Measurements from ENCODE around the gene LMX1A. TPM values are rescaled to one million over a fixed set of nuclear protein-coding genes. Genes with fewer than 3 reads are reported as not detected.

Gene LMX1A
- total RNA-seq, 1 experiment from 2014 or later = not detected

DNA sequence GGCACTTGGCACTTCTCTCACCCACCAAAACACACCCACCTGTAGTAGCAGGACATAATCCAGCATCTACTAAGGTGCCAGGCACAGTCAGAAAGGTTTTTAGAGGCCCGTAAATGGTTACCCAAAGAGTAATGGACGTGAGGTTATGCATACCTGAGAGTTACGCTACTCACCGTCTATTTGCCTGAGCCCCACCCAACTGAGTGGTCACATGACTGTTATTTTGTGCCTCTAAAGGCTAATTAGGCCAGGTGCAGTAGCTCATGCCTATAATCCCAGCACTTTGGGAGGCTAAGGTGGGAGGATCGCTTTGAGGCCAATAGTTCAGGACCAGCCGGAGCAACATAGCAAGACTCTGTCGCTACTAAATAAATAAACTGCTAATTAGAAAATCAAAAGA is 11.0 kb downstream of the LMX1A start:
- DNase-seq (ENCODE audit: low read depth, low spot score) (no peak), ATAC-seq (no peak)
- H3K27me3 ChIP-seq (ENCODE audit: control insufficient read depth, insufficient read depth, low read length) = peaks cover 48% of the 10 kb centered on the region
- H3K9me3 ChIP-seq (ENCODE audit: control insufficient read depth, insufficient read depth, low read depth, low read length) = no peaks in the 10 kb centered on the region
- no peaks in the 10 kb centered on the region for H3K36me3 ChIP-seq (ENCODE audit: control insufficient read depth, insufficient read depth, low read length)
- intact Hi-C loops (cut with micrococcal nuclease; ENCODE audit: unreplicated experiment) (no loop called here), in situ Hi-C loops (cut with HindIII; ENCODE audit: low pct_unique_long_range_greater_than_20kb, low sequenced_read_pairs) (no loop called here)
- H3K27ac ChIP-seq (ENCODE audit: low read length) = no peak overlapping the region
- no peak for TF ChIP-seq TCF7L2 (IDR thresholded peaks at IDR 0.05; ENCODE audit: low read depth, low read length)
- TF ChIP-seq POLR2AphosphoS5 (IDR thresholded peaks at IDR 0.05; ENCODE audit: low read depth, low read length) = no peak
- TF ChIP-seq, protein P1, sequence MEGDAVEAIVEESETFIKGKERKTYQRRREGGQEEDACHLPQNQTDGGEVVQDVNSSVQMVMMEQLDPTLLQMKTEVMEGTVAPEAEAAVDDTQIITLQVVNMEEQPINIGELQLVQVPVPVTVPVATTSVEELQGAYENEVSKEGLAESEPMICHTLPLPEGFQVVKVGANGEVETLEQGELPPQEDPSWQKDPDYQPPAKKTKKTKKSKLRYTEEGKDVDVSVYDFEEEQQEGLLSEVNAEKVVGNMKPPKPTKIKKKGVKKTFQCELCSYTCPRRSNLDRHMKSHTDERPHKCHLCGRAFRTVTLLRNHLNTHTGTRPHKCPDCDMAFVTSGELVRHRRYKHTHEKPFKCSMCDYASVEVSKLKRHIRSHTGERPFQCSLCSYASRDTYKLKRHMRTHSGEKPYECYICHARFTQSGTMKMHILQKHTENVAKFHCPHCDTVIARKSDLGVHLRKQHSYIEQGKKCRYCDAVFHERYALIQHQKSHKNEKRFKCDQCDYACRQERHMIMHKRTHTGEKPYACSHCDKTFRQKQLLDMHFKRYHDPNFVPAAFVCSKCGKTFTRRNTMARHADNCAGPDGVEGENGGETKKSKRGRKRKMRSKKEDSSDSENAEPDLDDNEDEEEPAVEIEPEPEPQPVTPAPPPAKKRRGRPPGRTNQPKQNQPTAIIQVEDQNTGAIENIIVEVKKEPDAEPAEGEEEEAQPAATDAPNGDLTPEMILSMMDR (IDR thresholded peaks at IDR 0.05) = no peak
- TF ChIP-seq, protein P2, sequence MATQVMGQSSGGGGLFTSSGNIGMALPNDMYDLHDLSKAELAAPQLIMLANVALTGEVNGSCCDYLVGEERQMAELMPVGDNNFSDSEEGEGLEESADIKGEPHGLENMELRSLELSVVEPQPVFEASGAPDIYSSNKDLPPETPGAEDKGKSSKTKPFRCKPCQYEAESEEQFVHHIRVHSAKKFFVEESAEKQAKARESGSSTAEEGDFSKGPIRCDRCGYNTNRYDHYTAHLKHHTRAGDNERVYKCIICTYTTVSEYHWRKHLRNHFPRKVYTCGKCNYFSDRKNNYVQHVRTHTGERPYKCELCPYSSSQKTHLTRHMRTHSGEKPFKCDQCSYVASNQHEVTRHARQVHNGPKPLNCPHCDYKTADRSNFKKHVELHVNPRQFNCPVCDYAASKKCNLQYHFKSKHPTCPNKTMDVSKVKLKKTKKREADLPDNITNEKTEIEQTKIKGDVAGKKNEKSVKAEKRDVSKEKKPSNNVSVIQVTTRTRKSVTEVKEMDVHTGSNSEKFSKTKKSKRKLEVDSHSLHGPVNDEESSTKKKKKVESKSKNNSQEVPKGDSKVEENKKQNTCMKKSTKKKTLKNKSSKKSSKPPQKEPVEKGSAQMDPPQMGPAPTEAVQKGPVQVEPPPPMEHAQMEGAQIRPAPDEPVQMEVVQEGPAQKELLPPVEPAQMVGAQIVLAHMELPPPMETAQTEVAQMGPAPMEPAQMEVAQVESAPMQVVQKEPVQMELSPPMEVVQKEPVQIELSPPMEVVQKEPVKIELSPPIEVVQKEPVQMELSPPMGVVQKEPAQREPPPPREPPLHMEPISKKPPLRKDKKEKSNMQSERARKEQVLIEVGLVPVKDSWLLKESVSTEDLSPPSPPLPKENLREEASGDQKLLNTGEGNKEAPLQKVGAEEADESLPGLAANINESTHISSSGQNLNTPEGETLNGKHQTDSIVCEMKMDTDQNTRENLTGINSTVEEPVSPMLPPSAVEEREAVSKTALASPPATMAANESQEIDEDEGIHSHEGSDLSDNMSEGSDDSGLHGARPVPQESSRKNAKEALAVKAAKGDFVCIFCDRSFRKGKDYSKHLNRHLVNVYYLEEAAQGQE (IDR thresholded peaks at IDR 0.05; ENCODE audit: insufficient read depth in 1 of 2, low read depth in 2 of 2, low read length in 1 of 2) = no peak
- TF ChIP-seq SIN3A (IDR thresholded peaks at IDR 0.05; ENCODE audit: borderline replicate concordance, insufficient read depth, low read depth, low read length) = no peak
- ChIA-PET POLR2A (no interaction called here), CTCF (no interaction called here)
- no TSS peak for BruUV-seq (replicated peaks)
- H3K4me3 ChIP-seq (ENCODE audit: low read depth in 2 of 2, low read length in 2 of 2) = no peak overlapping the region
- H3K4me1 ChIP-seq (ENCODE audit: control insufficient read depth, insufficient read depth, low read length) = no peaks in the 10 kb centered on the region

DNA sequence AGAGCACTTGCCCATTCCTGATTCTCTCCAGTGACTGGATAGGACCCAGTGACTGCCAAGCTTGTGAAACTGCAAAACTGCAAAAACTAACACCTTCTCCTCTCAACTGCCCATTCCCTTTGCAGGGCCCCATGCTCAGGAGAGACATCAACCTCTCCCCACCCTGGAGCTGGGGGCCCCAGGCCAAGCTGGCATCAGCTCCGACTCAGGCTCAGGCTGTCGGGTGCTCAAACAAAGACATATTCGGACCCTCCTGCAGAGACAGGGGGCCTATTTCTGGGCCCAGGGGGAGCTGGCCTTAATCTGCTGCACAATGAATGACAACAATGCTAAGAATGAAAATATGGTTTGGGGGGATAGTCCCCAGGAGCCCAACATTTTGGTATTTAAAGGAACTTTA is 11.8 kb downstream of the LMX1A start:
- no peak for DNase-seq (ENCODE audit: low read depth, low spot score)
- H3K9me3 ChIP-seq (ENCODE audit: control insufficient read depth, insufficient read depth, low read depth, low read length) = no peaks in the 10 kb centered on the region
- no peak overlapping the region for H3K4me3 ChIP-seq (ENCODE audit: low read depth in 2 of 2, low read length in 2 of 2)
- ChIA-PET POLR2A (no interaction called here), CTCF (no interaction called here)
- TF ChIP-seq SIN3A (IDR thresholded peaks at IDR 0.05; ENCODE audit: borderline replicate concordance, insufficient read depth, low read depth, low read length) (no peak), POLR2AphosphoS5 (IDR thresholded peaks at IDR 0.05; ENCODE audit: low read depth, low read length) (no peak), TCF7L2 (IDR thresholded peaks at IDR 0.05; ENCODE audit: low read depth, low read length) (no peak)
- TF ChIP-seq, protein P2 (IDR thresholded peaks at IDR 0.05; ENCODE audit: insufficient read depth in 1 of 2, low read depth in 2 of 2, low read length in 1 of 2) = no peak
- TF ChIP-seq, protein P1 (IDR thresholded peaks at IDR 0.05) = no peak
- H3K36me3 ChIP-seq (ENCODE audit: control insufficient read depth, insufficient read depth, low read length) = no peaks in the 10 kb centered on the region
- peaks cover 41% of the 10 kb centered on the region for H3K27me3 ChIP-seq (ENCODE audit: control insufficient read depth, insufficient read depth, low read length)
- ATAC-seq = no peak
- BruUV-seq (replicated peaks) = no TSS peak
- intact Hi-C loops (cut with micrococcal nuclease; ENCODE audit: unreplicated experiment) (no loop called here), in situ Hi-C loops (cut with HindIII; ENCODE audit: low pct_unique_long_range_greater_than_20kb, low sequenced_read_pairs) (no loop called here)
- no peak overlapping the region for H3K27ac ChIP-seq (ENCODE audit: low read length)
- no peaks in the 10 kb centered on the region for H3K4me1 ChIP-seq (ENCODE audit: control insufficient read depth, insufficient read depth, low read length)

Data from Panc1 (cell line).